GM19372 (cell line): ENCODE data around the gene SESN1.

ENCODE experiments used
- ATAC-seq: cut with Tn5 transposase; IDR thresholded peaks from one replicate; pipeline ENCODE4 v1.9.1; 2021; ENCODE audit warnings: mild to moderate bottlenecking, low read depth, moderate library complexity; ENCODE audit not compliant: unreplicated experiment

SESN1 gene

DNA sequence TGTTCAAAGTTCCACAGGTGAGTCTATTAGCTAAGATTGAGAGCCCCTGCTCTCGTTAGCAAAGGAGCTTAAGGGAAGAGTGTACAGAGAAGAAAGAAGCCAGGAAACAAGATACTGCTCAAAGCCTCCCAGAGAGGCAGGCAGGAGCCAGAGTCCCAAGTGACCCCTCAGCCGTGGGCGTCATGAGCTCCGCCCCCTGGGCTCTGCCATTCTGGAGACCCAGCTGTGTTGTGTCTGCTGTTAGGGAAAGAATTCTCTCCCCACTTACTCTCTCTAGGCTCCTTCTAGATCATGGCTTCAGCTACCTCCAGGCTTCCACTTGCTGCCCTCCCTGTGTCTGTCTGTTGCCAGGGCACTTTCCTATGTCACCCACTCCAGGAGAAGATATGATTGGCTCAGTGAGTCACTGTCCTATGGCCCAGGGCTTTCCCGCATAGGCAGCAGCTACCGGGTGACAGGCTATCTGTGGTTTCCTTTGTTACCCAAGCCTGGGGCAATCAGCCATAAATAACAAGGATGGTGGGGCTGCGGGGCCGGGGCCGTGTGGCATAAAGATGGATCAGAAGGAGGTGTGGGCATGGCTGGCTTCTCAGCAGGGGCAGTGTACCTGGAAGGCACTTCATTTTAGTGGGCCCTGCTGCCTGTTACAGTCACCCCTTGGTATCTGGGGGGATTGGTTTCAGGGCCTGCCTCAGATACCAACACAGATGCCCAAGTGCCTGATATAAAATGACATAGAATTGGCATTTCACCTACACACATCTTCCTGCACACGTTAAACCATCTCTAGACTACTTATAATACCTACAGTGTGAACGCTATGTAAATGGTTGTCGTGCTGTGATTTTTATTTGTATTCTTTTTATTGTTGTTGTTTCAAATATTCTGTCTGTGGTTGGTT lies 127.5 kb downstream of the SESN1 start:
- no peak for ATAC-seq

DNA sequence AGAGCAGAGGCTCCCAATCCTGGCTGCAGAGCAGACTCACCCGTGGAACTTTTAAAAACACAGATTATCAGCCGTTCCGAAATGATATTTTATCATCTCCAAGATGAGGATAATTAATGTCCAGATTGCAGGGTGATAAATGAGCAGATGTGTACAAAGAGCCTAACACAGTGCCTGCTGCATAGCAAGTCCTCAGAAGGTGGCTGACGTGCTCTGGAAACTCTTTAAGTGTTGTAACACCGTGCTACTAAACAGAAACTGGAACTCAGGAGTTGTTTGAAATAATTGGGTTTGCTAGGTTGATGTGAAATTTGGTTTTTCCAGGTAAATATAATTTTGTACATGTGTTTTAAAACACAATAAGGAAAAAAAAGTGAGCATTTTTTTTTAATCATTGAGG lies 128.4 kb downstream of the SESN1 start:
- no peak for ATAC-seq

DNA sequence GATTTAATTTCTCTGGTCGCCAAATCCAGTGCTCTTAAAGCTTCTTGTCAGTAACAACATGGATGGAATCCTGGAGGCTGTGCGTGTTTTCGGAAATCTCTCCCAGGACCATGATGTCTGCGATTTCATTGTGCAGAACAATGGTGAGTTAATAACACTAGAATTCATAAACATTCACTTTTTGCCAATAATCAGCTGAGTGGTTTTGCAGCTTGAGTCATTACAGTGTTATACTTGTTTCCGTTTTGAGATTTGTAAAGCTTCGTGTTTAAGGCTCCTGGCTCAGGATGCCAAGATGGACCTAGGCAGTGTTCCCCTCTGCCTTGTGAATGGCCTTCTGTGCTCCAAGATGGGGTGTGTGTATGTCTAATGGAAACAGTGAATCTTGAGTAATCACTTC lies 132.7 kb downstream of the SESN1 start:
- ATAC-seq: no peak

DNA sequence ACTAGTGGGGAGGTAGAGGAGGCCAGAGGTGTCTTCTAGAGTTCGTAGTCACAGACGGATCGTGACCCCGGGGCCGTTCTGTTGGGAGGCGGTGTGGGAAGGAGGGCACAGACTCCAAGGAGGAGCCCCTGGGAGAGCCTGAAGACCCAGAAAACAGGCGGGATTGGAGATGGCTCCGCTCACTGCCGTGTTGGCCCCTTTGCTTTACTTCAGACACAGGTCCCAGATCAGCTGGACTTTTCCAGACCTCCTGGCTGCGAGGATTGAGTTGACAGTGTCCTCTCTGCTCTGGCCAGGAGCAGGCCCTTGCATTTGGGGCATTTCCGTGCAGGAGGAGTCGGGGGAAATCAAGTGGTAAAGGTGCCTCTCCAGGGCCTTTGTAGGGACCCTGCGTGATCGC lies 133.6 kb downstream of the SESN1 start:
- ATAC-seq: no peak

DNA sequence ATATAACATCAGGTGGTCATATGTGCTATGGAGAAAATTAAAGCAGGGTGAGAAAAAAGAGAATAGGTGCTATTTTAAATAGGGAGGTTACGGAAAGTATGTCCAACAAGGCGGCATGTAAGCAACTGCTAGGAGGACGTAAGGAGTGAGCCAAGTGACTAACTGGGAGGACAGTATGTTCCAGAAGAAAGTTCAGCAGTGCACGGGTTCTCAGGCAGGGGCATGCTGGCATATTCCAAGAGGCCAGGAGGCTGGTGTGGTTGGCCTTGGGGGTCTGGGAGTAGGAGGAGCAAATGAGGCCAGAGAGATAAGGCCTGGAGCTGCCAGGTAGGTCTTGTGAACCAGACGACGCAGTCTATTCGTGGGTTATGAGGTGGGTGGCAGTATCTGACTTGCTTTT lies 134.0 kb downstream of the SESN1 start:
- ATAC-seq: no peak

DNA sequence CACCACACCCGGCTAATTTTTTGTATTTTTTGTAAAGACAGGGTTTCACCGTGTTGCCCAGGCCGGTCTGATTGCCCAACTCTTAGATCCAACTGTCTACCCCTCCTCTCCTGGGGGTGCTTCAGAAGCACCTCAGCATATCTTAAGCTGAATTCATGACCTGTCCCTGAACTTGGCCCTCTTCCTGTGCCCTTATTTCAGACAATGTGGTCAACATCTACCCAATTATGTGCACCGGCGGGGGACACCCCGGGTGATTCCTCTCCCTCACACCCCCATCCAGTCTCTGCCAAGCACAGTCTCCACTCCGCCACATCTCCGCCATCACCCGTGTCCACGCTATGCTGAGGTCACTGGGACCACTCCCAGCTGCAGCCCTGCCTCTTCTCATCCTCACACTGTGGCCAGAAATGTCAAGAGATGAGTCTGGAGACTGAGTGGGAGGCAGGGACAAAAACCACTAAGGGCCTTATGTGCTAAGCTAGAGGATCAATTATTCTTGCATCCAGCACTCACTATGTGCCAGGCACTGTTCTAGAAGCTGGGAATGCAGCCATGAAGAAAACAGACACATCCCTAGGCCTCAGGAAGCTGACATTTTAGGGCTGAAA lies 134.6 kb downstream of the SESN1 start:
- ATAC-seq: no peak

DNA sequence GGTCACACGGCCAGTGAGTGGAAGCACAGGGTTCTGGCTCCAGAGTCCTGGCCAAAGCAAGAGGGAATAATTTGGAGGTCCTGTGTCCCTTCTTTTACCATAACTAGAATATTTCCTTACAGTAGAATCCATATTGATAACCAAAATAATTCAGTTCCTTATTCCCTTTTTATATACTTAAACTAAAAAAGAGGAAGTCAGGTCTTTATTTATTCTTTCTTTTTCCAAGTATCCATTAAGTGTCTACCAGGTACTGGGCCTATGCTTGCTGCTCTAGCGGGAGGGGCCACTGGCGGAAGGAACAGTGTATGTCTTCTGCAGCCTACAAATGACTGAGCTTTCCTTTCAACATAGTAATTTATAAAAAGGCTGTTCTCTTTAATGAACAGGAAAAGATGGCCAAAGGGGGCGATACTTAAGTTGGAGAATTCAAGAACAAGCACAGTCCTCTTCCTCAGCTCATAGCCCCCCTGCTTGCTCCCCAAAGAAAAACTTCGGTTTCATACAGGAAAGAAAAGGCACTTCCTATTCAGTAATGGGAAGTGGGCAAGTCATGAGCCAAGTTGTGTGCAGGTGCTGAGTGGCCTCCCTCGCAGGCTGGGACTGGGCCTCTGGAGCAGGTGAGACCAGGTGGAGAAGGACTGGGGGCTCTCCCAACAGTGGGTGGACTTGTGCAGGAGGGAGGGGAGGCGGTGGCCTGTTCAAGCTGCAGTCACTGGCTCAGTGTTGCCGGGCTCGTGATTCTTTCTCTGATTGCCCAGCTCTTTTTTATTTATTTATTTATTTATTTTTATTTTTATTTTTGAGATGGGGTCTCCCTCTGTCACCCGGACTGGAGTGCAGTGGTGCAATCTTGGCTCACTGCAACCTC lies 135.5 kb downstream of the SESN1 start:
- no peak for ATAC-seq

DNA sequence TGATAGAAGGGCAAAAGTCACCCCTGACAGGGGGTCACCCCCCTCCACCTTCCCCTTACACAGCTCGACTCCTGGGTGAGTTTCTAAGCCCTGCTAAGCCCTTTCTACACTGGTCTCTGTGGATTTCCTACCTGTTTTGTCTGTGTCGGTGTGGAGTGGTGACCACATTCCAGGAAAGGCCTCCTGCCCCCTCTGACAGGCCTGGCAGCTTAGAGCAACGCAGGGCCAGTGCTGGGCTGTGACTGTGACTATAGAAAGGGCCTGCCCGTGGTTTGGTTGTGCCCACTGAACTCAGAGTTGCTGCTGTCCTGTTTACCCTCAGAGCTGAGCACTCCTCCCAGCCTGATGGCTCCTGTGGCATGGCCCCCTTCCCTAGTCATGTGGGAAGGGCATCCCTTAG lies 137.4 kb downstream of the SESN1 start:
- ATAC-seq: no peak

DNA sequence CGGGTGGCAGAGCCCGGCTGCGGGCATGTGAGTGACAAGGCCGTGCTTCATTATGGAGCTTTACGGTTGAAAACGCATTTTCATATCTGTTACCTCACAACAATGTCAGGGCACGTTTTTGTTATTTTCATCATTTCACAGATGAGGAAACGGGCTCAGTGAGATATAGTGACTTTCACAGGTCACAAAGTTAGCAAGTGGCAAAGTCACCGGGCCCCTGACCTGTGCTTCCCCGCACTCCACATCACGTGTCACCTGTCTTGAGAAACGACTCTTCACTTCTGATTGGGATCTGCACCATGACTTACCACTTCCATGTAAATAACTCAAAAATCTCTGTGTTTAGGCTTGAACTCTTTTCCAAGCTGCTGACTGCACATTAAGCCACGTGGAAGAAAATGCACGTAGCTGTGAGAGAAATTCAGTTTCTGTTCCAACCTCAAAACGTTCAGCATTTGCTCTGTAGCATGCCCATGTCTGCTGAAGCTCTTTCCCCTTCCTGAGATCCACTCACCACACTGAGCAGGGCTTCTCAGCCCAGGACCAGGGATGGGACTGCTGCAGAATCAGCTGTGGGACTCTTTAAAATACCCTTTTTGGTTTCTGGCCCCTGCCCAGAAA lies 139.2 kb downstream of the SESN1 start:
- no peak for ATAC-seq

DNA sequence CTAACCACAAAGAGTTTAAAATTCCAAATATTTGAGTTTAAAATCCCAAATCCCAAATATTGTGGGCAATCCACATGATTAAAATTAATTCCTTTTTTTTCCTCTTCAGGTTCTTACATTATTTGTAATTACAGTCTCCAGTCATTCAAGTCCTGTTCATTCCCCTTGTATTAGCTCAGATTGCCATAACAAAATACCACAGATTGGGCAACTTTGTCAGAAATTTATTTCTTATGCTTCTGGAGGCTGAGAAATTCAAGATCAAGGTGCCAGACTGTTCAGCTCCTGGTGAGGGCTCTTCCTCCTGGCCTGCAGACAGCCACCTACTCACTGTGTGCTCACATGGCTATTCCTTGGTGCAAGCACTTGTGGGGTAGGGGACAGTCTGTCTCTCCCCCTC lies 141.0 kb downstream of the SESN1 start:
- ATAC-seq: no peak

DNA sequence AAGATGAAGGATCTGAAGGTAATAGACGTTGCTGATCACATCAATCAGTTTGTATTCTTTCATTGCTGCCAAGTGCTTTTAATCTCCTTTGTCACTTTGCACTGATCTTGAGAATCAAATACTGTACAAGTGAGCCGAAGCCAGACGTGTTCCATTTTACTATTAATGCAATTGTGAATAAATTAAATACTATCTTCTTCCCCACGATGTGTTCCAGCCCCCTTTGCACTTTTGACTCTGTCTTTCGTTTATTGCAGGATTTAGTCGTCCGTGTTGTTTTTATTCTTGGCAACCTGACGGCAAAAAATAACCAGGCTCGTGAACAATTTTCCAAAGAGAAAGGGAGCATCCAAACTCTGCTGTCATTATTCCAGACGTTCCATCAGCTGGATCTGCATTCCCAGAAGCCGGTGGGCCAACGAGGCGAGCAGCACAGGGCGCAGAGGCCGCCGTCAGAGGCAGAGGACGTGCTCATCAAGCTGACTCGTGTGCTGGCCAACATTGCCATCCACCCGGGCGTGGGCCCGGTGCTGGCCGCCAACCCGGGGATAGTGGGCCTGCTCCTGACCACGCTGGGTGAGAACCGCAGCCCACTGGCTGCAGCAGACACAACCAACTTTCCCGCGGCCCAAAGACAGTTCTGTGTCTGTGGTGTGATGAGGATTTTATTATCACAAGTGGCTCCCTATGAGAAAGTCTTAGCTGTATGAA lies 141.7 kb downstream of the SESN1 start:
- no peak for ATAC-seq

DNA sequence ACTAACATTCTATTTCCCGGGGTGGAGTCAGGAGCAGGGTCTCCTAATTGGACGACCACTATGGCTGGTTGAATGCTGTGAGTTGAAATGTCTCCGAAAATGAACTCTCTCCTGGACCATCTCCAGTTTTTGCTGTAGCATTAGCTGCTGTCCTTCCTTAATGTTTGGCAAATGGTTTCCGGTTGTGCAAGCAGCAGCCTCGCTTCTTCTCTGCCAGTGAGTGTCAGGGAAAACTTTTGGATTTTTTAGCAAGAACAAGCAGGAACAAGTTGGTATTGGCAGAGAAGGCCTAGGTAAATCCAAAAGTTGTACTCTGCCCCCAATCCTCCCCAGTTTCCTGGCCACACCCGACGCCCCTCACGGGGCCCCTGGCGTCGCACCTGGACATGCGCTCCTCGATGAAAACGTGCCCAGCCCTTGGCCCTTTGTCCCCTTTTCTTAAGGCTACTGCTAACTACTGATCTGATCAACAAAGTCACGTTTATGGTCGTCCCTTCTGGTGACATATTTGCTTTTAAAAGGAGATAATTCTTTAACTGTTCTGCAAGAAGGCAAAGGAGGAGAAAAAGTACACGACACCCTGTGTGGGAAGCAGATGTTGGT lies 143.2 kb downstream of the SESN1 start:
- no peak for ATAC-seq

DNA sequence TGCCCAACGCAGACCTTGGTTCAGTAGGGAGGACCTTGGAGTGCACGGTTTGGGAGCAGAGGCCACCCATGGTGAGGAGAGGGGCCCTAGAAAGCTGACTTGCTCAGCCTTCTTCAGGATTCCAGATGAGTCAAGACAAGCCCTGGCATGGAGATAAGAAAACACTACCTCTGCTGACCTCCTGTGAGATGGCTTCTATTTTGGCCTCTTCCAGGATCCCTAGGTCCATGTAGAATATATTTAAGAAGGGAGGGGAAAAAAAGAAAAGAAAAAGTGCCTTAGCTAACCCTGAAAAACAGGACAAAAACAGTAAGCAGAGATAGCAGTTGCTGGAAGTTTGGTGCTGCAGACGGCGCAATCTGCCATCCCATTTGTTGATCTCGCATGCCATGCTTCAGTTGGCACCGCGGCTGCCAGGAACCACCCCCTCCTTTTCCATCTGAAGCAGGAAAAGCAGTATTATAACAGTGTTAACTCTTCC lies 146.4 kb downstream of the SESN1 start:
- ATAC-seq: no peak

DNA sequence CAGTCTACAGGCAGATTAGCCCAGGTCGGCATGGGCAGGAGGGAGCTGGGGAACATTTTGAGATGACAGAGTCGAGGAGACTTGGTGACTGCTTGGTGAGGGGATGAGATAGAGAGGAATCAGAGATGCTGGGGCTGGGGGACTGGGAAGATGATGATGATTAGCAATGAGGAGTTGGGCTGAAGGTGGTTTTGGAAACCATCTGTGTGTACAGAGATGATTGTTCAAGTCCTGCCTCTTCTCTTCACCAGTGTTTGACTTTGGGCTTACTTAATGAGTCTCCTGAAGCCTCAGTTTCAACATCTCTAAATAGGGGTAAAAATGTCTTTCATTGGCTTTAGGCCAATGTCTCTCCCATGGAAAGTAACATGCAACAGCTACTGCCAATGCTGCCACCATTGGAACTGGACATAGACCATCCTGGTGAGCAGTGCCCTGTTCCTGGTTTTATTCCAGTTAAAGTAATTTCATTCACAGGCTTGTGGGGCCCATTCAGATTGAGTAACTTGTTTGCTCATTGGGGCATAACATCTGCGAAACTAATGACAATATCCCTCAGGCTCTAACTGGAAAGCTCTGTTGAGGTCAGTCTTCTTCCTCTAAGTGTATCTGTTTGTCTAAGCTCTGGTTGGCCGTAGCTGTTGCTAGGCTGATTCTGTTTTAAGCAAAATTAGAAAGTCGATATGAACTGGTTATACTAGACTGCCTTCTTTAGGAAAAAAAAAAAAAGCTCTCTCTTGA lies 147.4 kb downstream of the SESN1 start:
- no peak for ATAC-seq

DNA sequence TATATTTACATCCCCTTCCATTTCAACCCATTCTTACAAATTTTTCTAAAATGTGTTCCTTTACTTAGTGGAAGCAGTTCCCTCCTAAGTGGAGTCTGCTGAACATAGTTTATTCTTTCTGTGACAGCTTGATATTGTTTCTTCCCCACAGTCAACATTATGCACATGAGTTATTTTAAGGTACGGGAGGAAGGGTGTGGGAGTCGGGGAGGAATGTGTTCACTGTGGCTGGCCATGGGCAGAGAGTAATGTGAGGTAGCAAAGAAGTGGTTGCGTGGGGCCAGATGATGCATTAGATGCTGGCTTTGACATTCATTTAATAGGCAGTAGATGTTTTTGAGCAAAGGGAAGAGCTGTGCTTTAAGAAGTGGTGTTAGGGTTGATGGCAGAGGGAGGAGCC lies 148.0 kb downstream of the SESN1 start:
- ATAC-seq: no peak

DNA sequence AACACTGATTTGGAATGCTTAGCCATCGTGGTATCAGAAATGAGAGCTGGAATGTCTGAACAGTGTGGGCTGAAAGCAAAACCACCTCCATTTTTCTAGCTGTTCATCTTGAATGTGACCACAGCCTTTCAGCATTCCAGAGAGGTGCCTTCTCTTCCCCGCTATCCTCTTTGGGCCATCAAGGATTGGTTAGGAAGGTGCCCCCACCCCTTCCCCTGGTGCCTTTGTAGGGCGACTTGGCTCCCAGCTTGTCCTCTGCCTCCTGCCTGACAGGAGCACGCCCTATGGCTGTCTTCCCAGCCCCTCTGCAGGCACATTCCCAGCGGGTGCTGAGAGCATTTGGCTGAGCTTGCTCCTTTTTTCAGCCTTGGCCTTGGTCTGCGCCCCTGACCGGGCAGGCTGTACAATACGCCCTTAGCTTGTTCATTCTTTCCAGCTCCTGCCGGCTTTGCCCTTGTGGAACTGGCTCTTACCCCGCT lies 148.9 kb downstream of the SESN1 start:
- ATAC-seq: no peak

DNA sequence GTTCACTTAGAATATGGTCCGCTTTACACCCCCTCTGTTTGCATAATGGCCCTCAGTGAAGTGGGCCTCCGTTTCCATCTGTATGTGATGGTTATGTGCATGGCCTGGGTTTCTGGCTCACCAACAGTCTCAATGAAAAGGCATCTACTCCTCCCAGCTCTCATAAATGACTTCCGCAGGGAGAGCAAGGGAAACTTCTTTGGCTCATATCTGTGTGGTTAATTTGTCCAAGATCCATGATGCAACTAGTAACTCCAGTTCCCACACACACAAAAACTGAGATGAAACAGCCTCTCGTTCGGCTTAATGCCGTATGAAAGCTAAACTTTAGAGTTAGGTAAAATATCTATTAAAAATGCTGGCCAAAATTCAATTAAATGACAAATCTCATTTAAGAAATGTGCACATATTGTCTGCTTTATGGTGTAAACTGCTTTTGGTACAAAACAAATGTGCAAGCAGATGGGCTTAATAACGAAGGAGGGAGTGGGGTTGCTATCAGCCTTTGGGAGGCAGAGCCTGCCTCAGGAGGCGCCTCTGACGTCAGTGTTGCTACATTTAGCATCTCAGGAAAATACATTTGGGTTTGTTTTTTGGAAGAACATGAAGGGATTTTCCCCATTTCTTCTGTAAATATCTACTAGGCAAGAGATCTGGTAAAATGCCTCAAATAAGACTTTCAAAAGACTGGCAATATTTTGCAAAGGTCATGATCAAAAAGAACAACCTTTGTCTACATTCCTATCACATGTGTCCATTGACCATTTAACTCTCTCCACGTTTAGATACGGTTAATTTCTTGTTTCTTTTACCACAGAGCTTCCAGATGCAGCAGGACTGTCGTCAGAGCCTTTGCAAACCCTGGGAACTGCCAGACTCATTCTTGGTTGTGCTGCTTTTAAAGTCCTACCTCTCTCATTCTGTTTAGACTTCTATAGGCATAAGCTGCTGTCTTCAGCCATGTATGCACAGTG lies 149.7 kb downstream of the SESN1 start:
- no peak for ATAC-seq

DNA sequence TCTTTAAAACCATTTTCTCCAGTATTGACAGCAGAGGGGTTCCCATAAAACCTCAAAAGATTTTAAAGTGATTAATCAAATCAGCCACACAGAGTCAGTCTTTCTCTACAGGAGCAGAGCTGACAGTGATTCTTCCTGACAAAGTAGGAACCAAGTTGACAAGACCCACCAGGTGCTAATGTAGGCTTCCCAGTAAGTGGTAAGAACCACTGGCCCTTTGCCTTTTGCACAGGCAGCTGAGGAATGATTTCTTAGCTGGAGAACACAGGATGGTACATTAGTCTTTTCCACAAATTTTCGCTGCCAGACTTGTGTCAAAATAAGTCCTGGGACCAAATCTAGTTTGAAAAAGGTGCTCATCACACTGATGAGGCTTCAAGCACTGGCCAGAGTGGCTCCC lies 150.6 kb downstream of the SESN1 start:
- ATAC-seq: no peak
